GM19240 (cell line): ENCODE results near the gene ADAMTSL2.

Experiments
- DNase-seq: peaks from one replicate; pipeline ENCODE4 v3.0.0; 2011; ENCODE audit warnings: low spot score; ENCODE audit not compliant: insufficient read length

Gene ADAMTSL2

DNA sequence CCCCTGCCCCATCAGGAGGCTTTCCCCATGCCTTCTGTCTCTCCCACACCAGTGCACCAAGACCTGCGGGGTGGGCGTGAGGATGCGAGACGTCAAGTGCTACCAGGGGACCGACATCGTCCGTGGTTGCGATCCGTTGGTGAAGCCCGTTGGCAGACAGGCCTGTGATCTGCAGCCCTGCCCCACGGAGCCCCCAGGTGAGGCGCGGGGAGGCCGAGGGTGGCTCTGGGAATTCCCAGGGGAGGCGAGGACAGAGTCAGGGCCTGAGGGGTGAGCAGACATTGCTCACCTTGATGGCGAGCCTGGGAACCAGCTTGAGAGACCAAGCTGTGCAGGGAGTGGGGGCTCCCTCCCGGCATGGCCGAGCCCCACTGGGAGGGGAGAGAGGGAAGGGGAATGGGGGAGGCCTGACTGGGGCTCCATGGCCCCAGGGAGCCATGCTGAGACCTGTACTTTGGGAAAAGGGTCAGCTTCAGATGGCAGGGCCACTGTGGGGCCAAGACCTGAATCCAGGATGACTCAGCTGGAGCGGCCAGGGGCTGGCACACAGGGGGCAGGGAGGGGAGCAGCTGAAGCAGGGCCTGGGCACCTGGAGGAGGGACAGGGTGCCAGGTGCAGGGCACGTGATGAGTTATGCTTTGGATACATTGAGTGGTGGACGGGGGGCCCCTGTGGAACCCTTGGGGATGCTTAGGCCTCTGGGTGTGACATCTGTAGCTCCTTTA lies 39.4 kb downstream of the ADAMTSL2 start:
- no peak for DNase-seq

DNA sequence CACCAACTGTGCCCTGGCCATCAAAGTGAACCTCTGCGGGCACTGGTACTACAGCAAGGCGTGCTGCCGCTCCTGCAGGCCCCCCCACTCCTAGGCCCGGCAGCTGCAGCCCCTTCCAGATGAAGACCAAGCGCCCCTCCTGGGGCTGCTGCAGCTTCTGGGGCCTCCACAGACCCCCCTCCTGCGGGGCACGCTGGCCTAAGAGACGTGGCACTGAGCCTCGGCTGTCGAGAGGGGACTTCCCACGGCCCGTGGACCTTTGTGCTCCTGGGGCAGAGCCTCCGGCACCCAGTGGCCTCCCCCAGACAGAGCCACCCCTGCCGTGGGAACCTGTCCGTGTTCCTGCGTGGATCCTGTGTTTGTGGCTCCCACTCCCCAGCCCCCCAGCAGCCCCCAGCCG lies 40.3 kb downstream of the ADAMTSL2 start:
- no peak for DNase-seq

GRCh38 chr9:133575186-133576030 lies 40.9 kb downstream of the ADAMTSL2 start:
- no peak for DNase-seq

DNA sequence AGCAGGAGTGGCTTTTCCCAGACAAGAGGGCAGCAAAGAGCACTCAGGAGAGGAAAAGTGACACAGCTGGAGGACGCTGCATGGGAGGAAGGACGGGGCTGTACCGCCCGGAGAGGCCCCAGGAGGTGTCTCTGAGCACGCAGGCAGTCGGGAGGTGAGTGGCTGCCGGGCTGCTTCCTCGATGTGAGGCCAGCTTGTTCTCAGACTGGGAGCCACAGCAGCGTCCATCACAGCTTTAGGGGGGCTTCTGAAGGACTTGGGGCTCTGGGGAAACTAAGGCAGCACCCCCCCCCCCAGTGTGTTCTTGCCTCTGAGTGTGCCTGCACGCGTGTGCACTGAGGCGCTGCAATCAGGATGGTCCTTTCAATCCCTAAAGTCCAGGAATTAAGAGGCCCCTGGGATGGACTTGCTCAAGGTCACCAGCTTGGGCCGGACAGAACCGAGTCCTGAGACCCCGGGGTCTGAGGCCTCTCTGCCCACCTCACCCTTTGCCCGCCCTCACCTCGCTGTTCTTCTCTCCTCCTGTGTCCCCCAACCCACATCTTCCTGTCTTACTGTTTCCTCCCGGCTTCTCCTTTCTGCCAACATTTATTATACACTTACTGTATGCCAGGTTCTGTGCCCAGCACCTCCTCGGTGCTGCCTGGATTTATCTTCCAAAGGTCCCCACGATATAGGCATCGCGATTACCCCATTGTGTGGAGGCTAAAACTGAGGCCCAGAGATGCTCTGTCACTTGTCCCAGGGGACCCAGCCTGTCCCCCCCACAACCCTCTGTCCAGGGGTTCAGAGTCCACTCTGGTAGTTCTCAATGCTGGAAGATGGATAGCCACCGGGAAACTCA lies 41.7 kb downstream of the ADAMTSL2 start:
- no peak for DNase-seq

- DNase-seq = no peak
Measured at GRCh38 chr9:133576875-133577736, 42.6 kb downstream of the ADAMTSL2 start.

GRCh38 chr9:133577737-133578112 lies 43.2 kb downstream of the ADAMTSL2 start:
- DNase-seq = no peak

DNA sequence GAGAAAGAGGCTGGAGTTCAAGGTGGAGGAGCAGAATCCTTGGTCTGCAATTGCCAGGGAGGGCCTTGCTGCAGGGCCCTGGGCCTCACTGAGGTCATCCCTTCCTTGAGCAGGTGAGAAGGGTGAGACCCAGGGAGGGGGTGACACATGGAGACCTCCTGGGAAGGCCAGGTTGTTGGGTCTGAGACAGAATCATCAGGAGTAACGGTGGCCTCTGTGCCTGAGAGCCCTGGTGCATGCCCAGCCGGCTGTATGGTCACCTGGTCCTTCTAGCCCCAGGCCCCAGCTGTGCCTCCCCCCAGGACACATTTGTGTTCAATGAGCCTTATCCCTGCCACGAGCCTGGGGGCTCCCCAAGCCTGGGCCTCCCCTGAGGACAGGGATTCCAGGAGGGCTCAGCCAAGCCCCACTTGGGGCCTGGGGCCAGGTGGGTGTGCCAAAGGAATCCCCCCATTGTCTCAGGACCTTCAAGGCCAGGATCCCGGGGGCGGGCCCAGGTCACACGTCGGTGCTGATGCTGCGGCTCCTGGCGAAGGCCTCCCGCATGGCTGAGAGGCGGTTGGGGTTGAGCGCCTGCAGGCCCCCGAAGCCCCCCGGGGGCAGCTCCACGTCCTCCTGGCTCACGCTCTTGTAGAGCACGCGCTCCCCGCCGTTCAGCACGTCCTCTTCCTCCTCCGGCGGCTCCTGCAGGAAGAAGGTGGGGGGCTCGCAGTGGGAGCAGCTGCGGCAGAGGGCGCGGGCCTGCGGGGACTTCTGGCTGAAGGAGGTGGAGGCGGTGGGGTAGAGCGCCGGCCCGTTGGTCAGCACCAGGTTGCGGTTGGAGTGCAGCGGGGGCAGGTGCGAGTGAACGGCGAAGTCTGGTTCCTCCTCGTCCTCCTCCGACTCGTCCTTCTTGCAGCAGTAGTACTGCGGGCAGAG lies 44.3 kb downstream of the ADAMTSL2 start:
- DNase-seq = no peak

DNA sequence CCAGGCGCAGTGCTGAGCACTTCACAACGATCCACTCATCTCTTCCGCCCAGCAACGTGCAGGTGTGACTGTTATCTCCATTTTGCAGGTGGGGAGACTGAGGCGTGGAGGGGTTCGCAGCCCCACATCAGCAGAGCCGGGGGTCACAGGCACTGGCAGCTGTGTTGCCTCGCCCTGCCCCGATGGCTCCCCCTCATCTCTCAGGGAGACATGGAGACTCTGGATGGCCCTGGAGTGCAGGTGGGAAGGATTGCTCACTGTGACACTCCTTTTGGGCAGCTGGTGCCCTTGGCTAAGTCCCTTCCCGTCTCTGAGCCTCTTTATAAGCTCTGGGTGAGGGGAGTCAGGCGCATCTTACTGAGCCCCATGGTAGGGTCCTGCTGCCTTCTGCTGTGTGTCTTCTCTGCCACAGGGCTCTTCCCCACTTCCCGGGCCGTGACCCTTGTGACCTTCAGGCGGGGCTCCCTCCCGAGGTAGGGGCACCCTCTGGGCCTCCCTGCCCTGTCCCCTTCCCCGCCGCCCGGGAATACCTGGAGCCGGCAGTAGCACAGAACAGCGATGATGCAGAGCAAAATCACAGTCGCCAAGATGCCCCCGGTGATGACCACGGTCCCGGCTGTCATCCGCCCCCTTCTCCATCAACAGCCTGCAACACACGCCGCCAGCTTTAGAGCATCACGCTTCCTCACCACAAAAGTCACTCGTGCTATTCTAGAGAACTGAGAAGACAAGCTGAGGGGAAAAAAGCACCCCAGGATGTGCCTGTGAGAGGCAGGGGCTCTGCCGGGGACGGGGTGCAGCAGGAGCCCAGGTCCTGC lies 45.3 kb downstream of the ADAMTSL2 start:
- DNase-seq = no peak

- DNase-seq = no peak
Measured at GRCh38 chr9:133580419-133580738, 45.9 kb downstream of the ADAMTSL2 start.

DNA sequence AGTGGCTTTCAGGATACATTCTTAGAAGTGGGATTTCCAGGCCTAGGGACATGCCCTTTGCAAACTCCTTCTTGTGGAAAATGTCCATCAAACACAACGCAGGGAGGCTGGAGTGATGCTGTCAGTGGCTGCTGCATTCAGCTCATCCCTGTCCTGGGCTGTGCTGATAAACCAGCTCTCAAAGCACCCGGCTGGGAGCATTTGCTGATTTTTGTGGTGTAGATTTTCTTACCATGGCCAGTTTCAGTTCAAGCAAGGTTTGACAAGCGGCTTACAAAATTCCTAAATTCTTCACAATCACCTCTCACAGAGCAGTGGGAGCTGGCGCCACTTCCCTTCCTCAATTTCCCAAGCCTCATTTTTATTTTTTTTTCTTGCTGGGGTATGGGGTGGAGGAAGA lies 46.5 kb downstream of the ADAMTSL2 start:
- no peak for DNase-seq

DNA sequence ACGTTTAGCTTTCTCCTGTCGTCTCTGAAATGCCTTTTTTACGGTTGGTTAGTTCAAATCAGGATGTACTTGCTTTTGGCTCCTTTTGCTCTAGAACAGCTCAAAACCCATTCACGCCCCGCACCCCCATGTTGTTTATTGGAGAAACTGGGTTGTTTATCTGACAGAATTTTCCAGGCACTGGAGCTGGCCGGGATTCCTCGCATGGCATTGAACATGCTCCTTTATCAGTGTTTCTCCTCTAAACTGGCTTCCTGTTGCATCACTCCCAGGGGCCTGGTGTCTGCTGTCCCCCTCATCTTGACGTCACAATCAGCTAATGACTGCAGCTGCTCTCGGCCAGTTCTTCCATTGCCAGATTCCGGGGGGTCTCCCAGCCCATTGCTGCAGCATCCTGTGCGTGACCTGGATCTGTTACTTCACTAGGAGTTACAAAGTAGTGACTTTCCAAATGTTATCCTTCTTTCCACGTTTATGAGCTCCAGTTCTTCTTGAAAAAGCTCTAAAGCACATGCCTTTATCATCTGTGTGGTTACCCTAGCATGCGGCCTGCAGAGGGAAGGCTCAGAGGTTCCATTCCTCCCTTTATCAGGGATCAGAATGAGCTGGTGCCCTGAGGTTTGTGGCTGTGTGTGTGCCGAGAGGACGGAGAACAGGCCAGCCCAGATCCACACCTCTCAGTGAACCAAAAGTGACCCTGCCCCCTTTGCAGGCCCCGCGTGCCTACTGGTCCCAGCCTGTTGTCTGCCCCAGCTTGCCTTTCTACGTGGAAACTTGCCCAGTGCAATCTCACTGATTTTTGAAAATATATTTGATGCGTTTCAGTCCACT lies 47.2 kb downstream of the ADAMTSL2 start:
- no peak for DNase-seq

DNA sequence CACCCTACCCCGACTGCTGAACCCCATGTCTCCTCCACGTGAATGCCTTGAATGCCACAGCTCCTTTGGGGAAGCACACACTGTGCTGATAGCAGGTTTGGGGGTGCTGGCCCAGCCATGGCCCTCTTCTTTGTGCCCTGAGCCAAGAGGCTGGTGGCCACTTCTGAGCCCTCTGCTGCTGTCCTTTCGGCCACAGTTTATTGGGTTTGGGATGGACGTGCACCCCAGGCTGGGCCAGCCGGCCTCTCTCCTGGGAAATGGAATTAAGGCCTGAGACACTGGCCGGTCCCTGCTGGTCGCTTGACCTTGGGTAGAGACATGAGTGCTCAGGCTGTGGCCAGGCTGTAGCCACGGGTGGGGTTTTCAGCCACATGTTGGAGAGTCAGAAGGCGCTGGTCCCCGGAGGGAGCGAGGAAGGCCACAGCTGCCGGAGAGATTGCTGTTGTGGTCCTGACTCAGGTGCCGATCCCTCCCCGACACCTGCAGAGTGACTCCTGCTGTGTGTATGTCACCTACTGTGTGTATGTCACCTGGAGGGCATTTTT lies 48.1 kb downstream of the ADAMTSL2 start:
- DNase-seq = no peak

DNA sequence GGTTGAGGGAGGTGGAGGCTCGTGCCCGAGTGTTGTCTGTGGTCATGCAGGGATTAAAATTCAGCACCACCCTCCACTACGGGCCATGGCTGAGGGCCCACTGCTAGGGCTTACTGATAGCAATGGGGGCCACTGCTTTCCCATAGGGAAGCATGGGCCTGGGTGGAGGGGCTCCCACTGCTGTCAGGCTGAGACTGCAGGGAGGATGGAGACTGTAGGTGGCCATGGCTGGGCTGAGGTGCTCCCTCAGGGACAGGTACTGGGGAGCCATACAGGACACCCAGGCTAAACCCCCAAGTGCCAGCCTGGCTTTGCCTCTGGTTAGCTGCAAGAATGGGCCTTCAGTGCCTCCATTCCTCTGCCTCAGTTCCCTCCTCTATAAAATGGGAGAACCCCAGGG lies 48.6 kb downstream of the ADAMTSL2 start:
- DNase-seq = no peak

- no peak for DNase-seq
Measured at GRCh38 chr9:133583586-133583985, 49.1 kb downstream of the ADAMTSL2 start.

DNA sequence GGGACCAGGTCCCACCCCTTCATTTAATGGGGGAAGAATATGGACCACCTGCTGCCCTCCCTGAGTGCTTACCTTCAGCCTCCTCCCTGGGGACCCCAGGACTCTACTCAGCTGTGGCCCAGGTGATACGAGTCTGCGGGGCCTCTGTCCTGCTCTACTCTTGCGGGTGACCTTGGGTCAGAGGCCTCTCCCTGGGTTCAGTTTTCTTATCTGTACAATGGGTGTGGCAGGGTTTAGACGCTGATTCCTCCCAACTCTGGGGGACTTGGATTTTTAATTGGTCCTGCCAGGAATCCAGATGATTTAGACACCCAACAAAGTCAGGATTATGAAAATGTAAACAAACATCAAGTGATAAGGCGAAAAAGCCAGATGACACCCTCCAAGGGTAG lies 49.7 kb downstream of the ADAMTSL2 start:
- no peak for DNase-seq

- no peak for DNase-seq
Measured at GRCh38 chr9:133584559-133585476, 50.3 kb downstream of the ADAMTSL2 start.
